HepG2 (cell line): ENCODE data around the gene NFS1. TPM values are rescaled to one million over a fixed set of nuclear protein-coding genes. Genes with fewer than 3 reads are reported as not detected.
A peak's percentile ranks its signal among the peaks of the same experiment; 100 is the strongest.

Source experiments
- ASH2L ChIP-seq: fragments of 300-600, 200-600 bp; sonication (generic); IDR thresholded peaks from 2 replicates; pipeline ENCODE4 v1.7.0; 2017; ENCODE audit warnings: low read depth, mild to moderate bottlenecking, moderate library complexity, mixed read lengths, low read length; ENCODE audit not compliant: insufficient read length
- CEBPB ChIP-seq: IDR thresholded peaks from 2 replicates; pipeline ENCODE4 v1.6.1; 2011; ENCODE audit warnings: low read depth, low read length, improper control_type of control experiment, borderline replicate concordance
- FOXA3 ChIP-seq: IDR thresholded peaks from 2 replicates; pipeline ENCODE4 v1.6.1; 2016; ENCODE audit warnings: missing genetic modification reagents, missing compliant biosample characterization
- IRX3 ChIP-seq: sonication (generic); formaldehyde crosslinking; IDR thresholded peaks from 2 replicates; pipeline ENCODE4 v1.8.1; 2023; ENCODE audit warnings: mild to moderate bottlenecking, low read depth, missing genetic modification reagents, borderline replicate concordance
- SOX6 ChIP-seq, 2 experiments: fragments of 450-650 bp in 1 of 2; sonication (generic) in 1 of 2; formaldehyde crosslinking in 1 of 2; IDR thresholded peaks; 2 replicates each; pipeline versions ENCODE4 v1.4.0 to v1.6.1; 2017 to 2020; ENCODE audit warnings: antibody characterized with exemption in 1 of 2, mild to moderate bottlenecking in 1 of 2, missing genetic modification reagents in 1 of 2
- STAT5B ChIP-seq: sonication (generic); formaldehyde crosslinking; IDR thresholded peaks from 2 replicates; pipeline ENCODE4 v1.4.0; 2020; ENCODE audit warnings: missing genetic modification reagents
- TBP ChIP-seq: sonication (generic); formaldehyde crosslinking; IDR thresholded peaks from 2 replicates; pipeline ENCODE4 v1.5.0; 2020; ENCODE audit warnings: missing genetic modification reagents
- ZIK1 ChIP-seq: sonication (generic); formaldehyde crosslinking; IDR thresholded peaks from 2 replicates; pipeline ENCODE4 v1.5.0; 2020; ENCODE audit warnings: mild to moderate bottlenecking, low read depth, missing genetic modification reagents, borderline replicate concordance
- ZNF256 ChIP-seq: sonication (generic); formaldehyde crosslinking; conservative IDR thresholded peaks from 2 replicates; pipeline ENCODE4 v1.4.0; 2020; ENCODE audit warnings: missing genetic modification reagents
- ZNF792 ChIP-seq: IDR thresholded peaks from 2 replicates; pipeline ENCODE4 v1.6.1; 2016
- polyA plus RNA-seq, 8 experiments: library from polyadenylated mRNA; depleted of rRNA in 3 of 8; stranded (reverse) in 7 of 8; unstranded in 1 of 8; fragments of >200 nt; fragmentation: Illumina TruSeq in 4 of 8; extraction: Trizol in 4 of 8; gene quantifications; 2 replicates each; pipeline versions ENCODE4 v1.2.1 to v1.2.3, GENCODE V29; 2011 to 2016; ENCODE audit warnings: low read depth in 4 of 8, missing spikeins in 1 of 8, mixed read lengths in 1 of 8; ENCODE audit not compliant: insufficient read depth in 1 of 8
- total RNA-seq, 5 experiments: library from RNA; depleted of rRNA; stranded (reverse); fragments of >200 nt; fragmentation: Illumina TruSeq; extraction: Trizol; gene quantifications; 2 replicates each; pipeline ENCODE4 v1.2.3, GENCODE V29; 2016; ENCODE audit warnings: low read depth in 1 of 5
- TF ChIP-seq, protein P1 (sequence below): sonication (generic); formaldehyde crosslinking; IDR thresholded peaks from 2 replicates; pipeline ENCODE4 v1.4.0; 2020; ENCODE audit warnings: mild to moderate bottlenecking, missing genetic modification reagents
- TF ChIP-seq, protein P2 (sequence below): sonication (generic); formaldehyde crosslinking; conservative IDR thresholded peaks from 2 replicates; pipeline ENCODE4 v1.4.0; 2020; ENCODE audit warnings: missing genetic modification reagents
- TF ChIP-seq, protein P3 (sequence below): sonication (generic); formaldehyde crosslinking; conservative IDR thresholded peaks from 2 replicates; pipeline ENCODE4 v1.5.0; 2020; ENCODE audit warnings: missing genetic modification reagents

Gene NFS1
- total and polyA plus RNA-seq, 2 of the 13 experiments (the other 11 are each of a cell fraction or from before 2014, with no cell fraction given): 65.9 to 88.1 TPM

DNA sequence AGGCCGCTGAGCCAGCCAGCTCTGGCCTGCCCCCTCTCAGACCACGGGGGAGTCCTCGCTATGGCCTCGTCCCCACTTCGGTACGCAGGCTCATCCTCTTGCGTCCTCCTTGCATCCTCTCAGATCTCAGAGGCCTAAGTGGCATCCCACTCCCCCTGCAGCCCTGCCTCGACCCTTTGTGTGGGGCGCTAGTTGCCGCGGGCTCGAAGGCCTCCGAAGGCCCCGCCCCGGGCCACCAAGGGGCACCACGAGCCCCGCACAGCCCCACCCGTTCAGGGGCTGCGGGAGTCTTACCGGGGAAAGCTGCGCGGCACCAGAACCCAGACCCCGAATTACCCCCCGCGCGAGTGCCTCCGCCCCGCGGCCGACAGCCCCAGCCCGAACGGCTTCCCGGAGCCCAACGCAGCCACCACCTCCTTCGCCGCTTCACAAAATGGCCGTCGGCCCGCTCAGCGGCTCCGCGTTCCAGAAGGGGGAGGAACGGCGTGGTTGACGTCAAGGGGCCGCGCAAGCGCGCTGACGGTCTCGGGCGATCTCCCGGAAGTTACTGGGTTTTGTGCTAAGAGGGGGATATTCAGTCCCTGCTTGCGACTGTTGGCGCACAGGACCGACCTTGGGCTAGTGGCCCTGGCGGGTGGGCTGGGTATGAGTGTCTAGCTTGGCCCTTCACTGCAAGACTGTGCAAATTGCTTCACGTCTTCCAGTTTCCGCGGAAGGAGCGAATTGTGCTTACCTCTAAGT, 34.5 kb downstream of the NFS1 start, which contains the start of the genes CPNE1 and RBM12 (continued):
- TF ChIP-seq, protein P1, sequence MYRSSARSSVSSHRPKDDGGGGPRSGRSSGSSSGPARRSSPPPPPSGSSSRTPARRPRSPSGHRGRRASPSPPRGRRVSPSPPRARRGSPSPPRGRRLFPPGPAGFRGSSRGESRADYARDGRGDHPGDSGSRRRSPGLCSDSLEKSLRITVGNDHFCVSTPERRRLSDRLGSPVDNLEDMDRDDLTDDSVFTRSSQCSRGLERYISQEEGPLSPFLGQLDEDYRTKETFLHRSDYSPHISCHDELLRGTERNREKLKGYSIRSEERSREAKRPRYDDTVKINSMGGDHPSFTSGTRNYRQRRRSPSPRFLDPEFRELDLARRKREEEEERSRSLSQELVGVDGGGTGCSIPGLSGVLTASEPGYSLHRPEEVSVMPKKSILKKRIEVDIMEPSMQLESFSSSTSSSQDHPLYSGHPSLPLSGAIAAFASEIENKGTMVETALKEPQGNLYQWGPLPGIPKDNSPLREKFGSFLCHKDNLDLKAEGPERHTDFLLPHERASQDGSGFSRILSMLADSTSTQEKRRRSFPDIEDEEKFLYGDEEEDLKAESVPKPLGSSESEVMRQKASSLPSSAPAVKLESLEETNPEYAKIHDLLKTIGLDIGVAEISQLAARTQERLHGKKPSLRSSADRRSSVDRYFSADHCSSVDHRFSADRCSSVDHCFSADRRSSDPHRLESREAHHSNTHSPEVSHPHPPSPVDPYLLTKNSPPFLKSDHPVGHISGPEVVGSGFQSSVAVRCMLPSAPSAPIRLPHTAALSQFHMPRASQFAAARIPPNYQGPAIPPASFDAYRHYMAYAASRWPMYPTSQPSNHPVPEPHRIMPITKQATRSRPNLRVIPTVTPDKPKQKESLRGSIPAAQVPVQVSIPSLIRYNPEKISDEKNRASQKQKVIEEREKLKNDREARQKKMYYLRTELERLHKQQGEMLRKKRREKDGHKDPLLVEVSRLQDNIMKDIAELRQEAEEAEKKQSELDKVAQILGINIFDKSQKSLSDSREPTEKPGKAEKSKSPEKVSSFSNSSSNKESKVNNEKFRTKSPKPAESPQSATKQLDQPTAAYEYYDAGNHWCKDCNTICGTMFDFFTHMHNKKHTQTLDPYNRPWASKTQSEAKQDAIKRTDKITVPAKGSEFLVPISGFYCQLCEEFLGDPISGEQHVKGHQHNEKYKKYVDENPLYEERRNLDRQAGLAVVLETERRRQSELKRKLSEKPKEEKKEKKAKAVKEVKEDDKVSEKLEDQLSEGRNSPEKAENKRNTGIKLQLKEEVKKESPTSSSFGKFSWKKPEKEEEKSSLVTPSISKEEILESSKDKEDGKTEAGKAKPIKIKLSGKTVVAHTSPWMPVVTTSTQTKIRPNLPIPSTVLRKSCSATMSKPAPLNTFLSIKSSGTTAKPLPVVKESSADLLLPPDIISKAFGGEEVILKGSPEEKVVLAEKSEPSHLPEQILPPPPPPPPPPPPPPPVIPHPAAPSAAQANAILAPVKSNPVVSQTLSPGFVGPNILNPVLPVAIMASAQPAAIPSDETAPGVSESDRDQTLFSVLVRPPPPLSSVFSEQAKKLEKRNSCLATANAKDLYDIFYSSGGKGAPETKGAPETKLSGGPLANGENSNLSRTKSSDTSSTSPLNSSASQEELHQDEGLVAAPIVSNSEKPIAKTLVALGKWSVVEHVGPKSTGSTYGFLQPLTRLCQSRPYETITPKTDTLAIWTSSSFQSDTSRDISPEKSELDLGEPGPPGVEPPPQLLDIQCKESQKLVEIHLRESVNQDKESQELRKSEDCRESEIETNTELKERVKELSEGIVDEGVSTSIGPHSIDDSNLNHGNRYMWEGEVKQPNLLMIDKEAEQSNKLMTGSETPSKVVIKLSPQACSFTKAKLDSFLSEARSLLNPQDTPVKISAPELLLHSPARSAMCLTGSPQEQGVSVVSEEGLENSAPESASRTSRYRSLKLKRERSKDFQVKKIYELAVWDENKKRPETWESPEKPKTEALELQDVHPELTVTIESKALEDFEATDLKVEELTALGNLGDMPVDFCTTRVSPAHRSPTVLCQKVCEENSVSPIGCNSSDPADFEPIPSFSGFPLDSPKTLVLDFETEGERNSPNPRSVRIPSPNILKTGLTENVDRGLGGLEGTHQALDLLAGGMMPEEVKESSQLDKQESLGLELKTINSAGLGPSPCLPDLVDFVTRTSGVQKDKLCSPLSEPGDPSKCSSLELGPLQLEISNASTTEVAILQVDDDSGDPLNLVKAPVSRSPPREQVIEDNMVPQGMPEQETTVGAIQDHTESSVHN (CRISPR knock-in tag): peak; percentile 88
- TF ChIP-seq SOX6 (IDR thresholded peaks at IDR 0.05) (no peak), SOX6 (CRISPR knock-in tag; IDR thresholded peaks at IDR 0.05) (peak; percentile 78), TBP (CRISPR knock-in tag) (peak; percentile 94; the same call in 1 of the 2 replicates), CEBPB (peak; percentile 22; the same call in 1 of the 2 replicates), FOXA3 (CRISPR knock-in tag) (peak; percentile 63; the same call in 1 of the 2 replicates), ZNF792 (CRISPR knock-in tag) (peak; percentile 99), ZNF256 (CRISPR knock-in tag) (peak; percentile 46; the same call in 1 of the 2 replicates), STAT5B (CRISPR knock-in tag) (peak; percentile 16; the same call in 1 of the 2 replicates), ZIK1 (peak; percentile 98), IRX3 (CRISPR knock-in tag) (peak; percentile 91; the same call in 1 of the 2 replicates), ASH2L (peak; percentile 96)
- TF ChIP-seq, protein P2, sequence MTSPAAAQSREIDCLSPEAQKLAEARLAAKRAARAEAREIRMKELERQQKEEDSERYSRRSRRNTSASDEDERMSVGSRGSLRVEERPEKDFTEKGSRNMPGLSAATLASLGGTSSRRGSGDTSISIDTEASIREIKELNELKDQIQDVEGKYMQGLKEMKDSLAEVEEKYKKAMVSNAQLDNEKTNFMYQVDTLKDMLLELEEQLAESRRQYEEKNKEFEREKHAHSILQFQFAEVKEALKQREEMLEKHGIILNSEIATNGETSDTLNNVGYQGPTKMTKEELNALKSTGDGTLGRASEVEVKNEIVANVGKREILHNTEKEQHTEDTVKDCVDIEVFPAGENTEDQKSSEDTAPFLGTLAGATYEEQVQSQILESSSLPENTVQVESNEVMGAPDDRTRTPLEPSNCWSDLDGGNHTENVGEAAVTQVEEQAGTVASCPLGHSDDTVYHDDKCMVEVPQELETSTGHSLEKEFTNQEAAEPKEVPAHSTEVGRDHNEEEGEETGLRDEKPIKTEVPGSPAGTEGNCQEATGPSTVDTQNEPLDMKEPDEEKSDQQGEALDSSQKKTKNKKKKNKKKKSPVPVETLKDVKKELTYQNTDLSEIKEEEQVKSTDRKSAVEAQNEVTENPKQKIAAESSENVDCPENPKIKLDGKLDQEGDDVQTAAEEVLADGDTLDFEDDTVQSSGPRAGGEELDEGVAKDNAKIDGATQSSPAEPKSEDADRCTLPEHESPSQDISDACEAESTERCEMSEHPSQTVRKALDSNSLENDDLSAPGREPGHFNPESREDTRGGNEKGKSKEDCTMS (CRISPR knock-in tag): no peak; the same call in 1 of the 2 replicates
- TF ChIP-seq, protein P3, sequence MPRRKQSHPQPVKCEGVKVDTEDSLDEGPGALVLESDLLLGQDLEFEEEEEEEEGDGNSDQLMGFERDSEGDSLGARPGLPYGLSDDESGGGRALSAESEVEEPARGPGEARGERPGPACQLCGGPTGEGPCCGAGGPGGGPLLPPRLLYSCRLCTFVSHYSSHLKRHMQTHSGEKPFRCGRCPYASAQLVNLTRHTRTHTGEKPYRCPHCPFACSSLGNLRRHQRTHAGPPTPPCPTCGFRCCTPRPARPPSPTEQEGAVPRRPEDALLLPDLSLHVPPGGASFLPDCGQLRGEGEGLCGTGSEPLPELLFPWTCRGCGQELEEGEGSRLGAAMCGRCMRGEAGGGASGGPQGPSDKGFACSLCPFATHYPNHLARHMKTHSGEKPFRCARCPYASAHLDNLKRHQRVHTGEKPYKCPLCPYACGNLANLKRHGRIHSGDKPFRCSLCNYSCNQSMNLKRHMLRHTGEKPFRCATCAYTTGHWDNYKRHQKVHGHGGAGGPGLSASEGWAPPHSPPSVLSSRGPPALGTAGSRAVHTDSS (CRISPR knock-in tag): no peak
